ENCODE data around the gene KLC1. TPM values are rescaled to one million over a fixed set of nuclear protein-coding genes. Genes with fewer than 3 reads are reported as not detected.
A peak's percentile ranks its signal among the peaks of the same experiment; 100 is the strongest.

Gene KLC1
- polyA plus RNA-seq, 3 donors = 89.5 to 156 (median 107) TPM

GRCh38 chr14:103619057-103619456 lies 10.0 kb upstream of the KLC1 start:
- no peak for DNase-seq (ENCODE audit: extremely low read depth in 1 of 11, low read depth in 9 of 11, low spot score in 4 of 11)

GRCh38 chr14:103621860-103622259 lies 7.2 kb upstream of the KLC1 start:
- DNase-seq (ENCODE audit: extremely low read depth in 1 of 11, low read depth in 9 of 11, low spot score in 4 of 11) = no peak

- DNase-seq (ENCODE audit: extremely low read depth in 1 of 11, low read depth in 9 of 11, low spot score in 4 of 11) = no peak
Measured at GRCh38 chr14:103623308-103623707, 5.7 kb upstream of the KLC1 start.

- no peak for DNase-seq (ENCODE audit: extremely low read depth in 1 of 11, low read depth in 9 of 11, low spot score in 4 of 11)
Measured at GRCh38 chr14:103623883-103624482, 5.0 kb upstream of the KLC1 start.

- DNase-seq (ENCODE audit: extremely low read depth in 1 of 11, low read depth in 9 of 11, low spot score in 4 of 11) = no peak
Measured at GRCh38 chr14:103624860-103625259, 4.2 kb upstream of the KLC1 start.

GRCh38 chr14:103625356-103626095 lies 3.5 kb upstream of the KLC1 start:
- no peak for DNase-seq (ENCODE audit: extremely low read depth in 1 of 11, low read depth in 9 of 11, low spot score in 4 of 11)

GRCh38 chr14:103626146-103626850 lies 2.7 kb upstream of the KLC1 start:
- DNase-seq (ENCODE audit: extremely low read depth in 1 of 11, low read depth in 9 of 11, low spot score in 4 of 11) = no peak

- DNase-seq (ENCODE audit: extremely low read depth in 1 of 11, low read depth in 9 of 11, low spot score in 4 of 11) = no peak
Measured at GRCh38 chr14:103627073-103628025, 1.7 kb upstream of the KLC1 start.

- DNase-seq (ENCODE audit: extremely low read depth in 1 of 11, low read depth in 9 of 11, low spot score in 4 of 11) = peak in 6 of 11 donors; percentile 28 to 44 (median 33)
Measured at GRCh38 chr14:103628221-103628683, 759 bp upstream of the KLC1 start.

GRCh38 chr14:103629503-103630121 lies 601 bp downstream of the KLC1 start:
- peak in 5 of 11 donors; percentile 35 to 43 (median 36) for DNase-seq (ENCODE audit: extremely low read depth in 1 of 11, low read depth in 9 of 11, low spot score in 4 of 11)

GRCh38 chr14:103630364-103631108 lies 1.5 kb downstream of the KLC1 start:
- DNase-seq (ENCODE audit: extremely low read depth in 1 of 11, low read depth in 9 of 11, low spot score in 4 of 11) = no peak

- no peak for DNase-seq (ENCODE audit: extremely low read depth in 1 of 11, low read depth in 9 of 11, low spot score in 4 of 11)
Measured at GRCh38 chr14:103633391-103633790, 4.4 kb downstream of the KLC1 start.

- no peak for DNase-seq (ENCODE audit: extremely low read depth in 1 of 11, low read depth in 9 of 11, low spot score in 4 of 11)
Measured at GRCh38 chr14:103634156-103634555, 5.1 kb downstream of the KLC1 start.

- no peak for DNase-seq (ENCODE audit: extremely low read depth in 1 of 11, low read depth in 9 of 11, low spot score in 4 of 11)
Measured at GRCh38 chr14:103638594-103638993, 9.6 kb downstream of the KLC1 start.

- no peak for DNase-seq (ENCODE audit: extremely low read depth in 1 of 11, low read depth in 9 of 11, low spot score in 4 of 11)
Measured at GRCh38 chr14:103641161-103641560, 12.2 kb downstream of the KLC1 start.

- no peak for DNase-seq (ENCODE audit: extremely low read depth in 1 of 11, low read depth in 9 of 11, low spot score in 4 of 11)
Measured at GRCh38 chr14:103646189-103646588, 17.2 kb downstream of the KLC1 start.

- DNase-seq (ENCODE audit: extremely low read depth in 1 of 11, low read depth in 9 of 11, low spot score in 4 of 11) = no peak
Measured at GRCh38 chr14:103649001-103649400, 20.0 kb downstream of the KLC1 start.

GRCh38 chr14:103650213-103650612 lies 21.2 kb downstream of the KLC1 start:
- DNase-seq (ENCODE audit: extremely low read depth in 1 of 11, low read depth in 9 of 11, low spot score in 4 of 11) = no peak

Data from renal cortex interstitium (tissue), 11 donors.